NB4 (cell line): Measurements from ENCODE around the gene TLE2.

Experiments used
- CTCF ChIP-seq: IDR thresholded peaks from one replicate; pipeline ENCODE4 v1.5.1; 2012; ENCODE audit warnings: low read depth, low read length
- MAX ChIP-seq: IDR thresholded peaks from 2 replicates; pipeline ENCODE4 v1.6.1; 2011; ENCODE audit warnings: low read depth, low read length
- MYC ChIP-seq: IDR thresholded peaks from 2 replicates; pipeline ENCODE4 v1.6.1; 2011; ENCODE audit warnings: low read depth, low read length
- POLR2A ChIP-seq: IDR thresholded peaks from 2 replicates; pipeline ENCODE4 v1.6.1; 2011; ENCODE audit warnings: mild to moderate bottlenecking; ENCODE audit not compliant: insufficient read length; ENCODE audit errors: extremely low read depth

DNA sequence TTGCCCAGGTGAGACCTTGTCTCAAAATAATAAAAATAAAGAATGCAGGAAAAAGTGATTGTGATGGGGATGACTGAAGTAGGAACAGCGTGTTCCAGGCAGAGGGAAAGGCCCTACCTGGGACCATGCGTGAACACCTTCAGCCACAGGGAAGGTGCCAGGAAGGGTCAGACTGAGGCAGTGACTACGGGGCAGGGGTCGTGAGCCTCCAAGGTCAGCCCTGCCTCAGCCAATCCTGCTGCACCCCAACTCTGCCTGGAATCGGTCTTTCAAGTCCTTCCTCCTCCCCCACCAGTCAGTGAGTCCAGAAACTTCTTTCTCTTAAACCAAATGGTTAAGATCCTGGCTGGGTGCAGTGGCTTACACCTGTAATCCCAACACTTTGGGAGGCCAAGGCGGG, 16.1 kb upstream of the TLE2 start:
- TF ChIP-seq CTCF (no peak), POLR2A (no peak), MAX (no peak), MYC (no peak)
